IMR-90 (cell line): Measurements from ENCODE around the gene SVEP1. TPM values are rescaled to one million over a fixed set of nuclear protein-coding genes. Genes with fewer than 3 reads are reported as not detected.

Source experiments
- ATAC-seq: fragments of 200-7000 bp; cut with Tn5 transposase; 2 replicates; pipeline ENCODE4 v1.9.1; 2020; ENCODE audit warnings: low read depth, mild to moderate bottlenecking, moderate library complexity
- BruUV-seq: library from RNA; stranded (reverse); fragments of 400-500 nt; replicated peaks from 2 replicates; lab custom pipeline; 2021; lab: Mats Ljungman, UMichigan
- CTCF ChIA-PET: fragments of 300-600 bp; formaldehyde crosslinking; extraction: SDS; loops from one replicate; lab custom pipeline; 2021; ENCODE audit warnings: antibody characterized with exemption; lab: Yijun Ruan, JAX
- POLR2A ChIA-PET: fragments of 300-600 bp; sonication (Branson Sonifier 250); formaldehyde crosslinking; loops from one replicate; lab custom pipeline; 2022; ENCODE audit warnings: antibody characterized with exemption; ENCODE audit not compliant: unreplicated experiment; lab: Charles Lee
- DNase-seq: peaks from one replicate; pipeline ENCODE4 v3.0.0; 2013
- H2AFZ ChIP-seq: replicated peaks from 2 replicates; pipeline ENCODE3; 2013; ENCODE audit warnings: low read length, mild to moderate bottlenecking; ENCODE audit not compliant: poor library complexity
- H2AK5ac ChIP-seq: 2 replicates; pipeline ENCODE4 v1.6.1; 2013; ENCODE audit warnings: low read depth, low read length, inconsistent platforms
- H2AK9ac ChIP-seq: replicated peaks from 2 replicates; pipeline ENCODE3; 2013; ENCODE audit warnings: mild to moderate bottlenecking, low read depth, low read length, moderate library complexity; ENCODE audit not compliant: poor library complexity
- H2BK120ac ChIP-seq: 2 replicates; pipeline ENCODE4 v1.6.1; 2013; ENCODE audit warnings: low read depth, low read length, inconsistent platforms
- H2BK15ac ChIP-seq: 3 replicates; pipeline ENCODE4 v1.6.1; 2013; ENCODE audit warnings: low read depth, low read length, inconsistent platforms
- H2BK20ac ChIP-seq: 2 replicates; pipeline ENCODE4 v1.6.1; 2013; ENCODE audit warnings: low read depth, mild to moderate bottlenecking, inconsistent platforms, low read length, moderate library complexity
- H2BK5ac ChIP-seq: 2 replicates; pipeline ENCODE4 v1.6.1; 2013; ENCODE audit warnings: mild to moderate bottlenecking, low read depth, low read length, inconsistent platforms; ENCODE audit not compliant: poor library complexity, severe bottlenecking
- H3K14ac ChIP-seq: replicated peaks from 2 replicates; pipeline ENCODE4 v1.6.1; 2013; ENCODE audit warnings: low read depth, low read length, inconsistent platforms
- H3K18ac ChIP-seq: 2 replicates; pipeline ENCODE4 v1.6.1; 2013; ENCODE audit warnings: low read depth, low read length, control low read depth
- H3K23ac ChIP-seq: 2 replicates; pipeline ENCODE4 v1.6.1; 2013; ENCODE audit warnings: low read depth, low read length, inconsistent platforms
- H3K27ac ChIP-seq: 2 replicates; pipeline ENCODE4 v1.5.1; 2013; ENCODE audit warnings: mild to moderate bottlenecking, control low read depth, low read length; ENCODE audit not compliant: insufficient read depth
- H3K27me3 ChIP-seq: 2 replicates; pipeline ENCODE4 v1.6.1; 2013; ENCODE audit warnings: low read length; ENCODE audit not compliant: control insufficient read depth, insufficient read depth
- H3K36me3 ChIP-seq: 2 replicates; pipeline ENCODE4 v1.6.1; 2013; ENCODE audit warnings: low read length, mixed read lengths; ENCODE audit not compliant: control insufficient read depth, insufficient read depth
- H3K4ac ChIP-seq: 2 replicates; pipeline ENCODE4 v1.6.1; 2013; ENCODE audit warnings: low read depth, low read length, inconsistent platforms
- H3K4me1 ChIP-seq: 2 replicates; pipeline ENCODE4 v1.6.1; 2013; ENCODE audit warnings: low read length, mixed read lengths; ENCODE audit not compliant: control insufficient read depth, insufficient read depth
- H3K4me2 ChIP-seq: 2 replicates; pipeline ENCODE4 v1.6.1; 2013; ENCODE audit warnings: low read depth, mild to moderate bottlenecking, control low read depth, low read length, moderate library complexity
- H3K4me3 ChIP-seq: 2 replicates; pipeline ENCODE4 v1.5.1; 2013; ENCODE audit warnings: low read depth, mild to moderate bottlenecking, control low read depth, low read length, moderate library complexity; ENCODE audit not compliant: insufficient read depth
- H3K56ac ChIP-seq: 2 replicates; pipeline ENCODE4 v1.6.1; 2013; ENCODE audit warnings: low read length, inconsistent platforms; ENCODE audit not compliant: insufficient read depth; ENCODE audit errors: extremely low read depth
- H3K79me1 ChIP-seq, 2 experiments: 2 replicates each; pipeline ENCODE4 v1.6.1; 2013; ENCODE audit warnings: low read length in 2 of 2, inconsistent platforms in 1 of 2, low read depth in 1 of 2
- H3K9ac ChIP-seq: 2 replicates; pipeline ENCODE4 v1.6.1; 2013; ENCODE audit warnings: low read depth, low read length, control low read depth
- H3K9me1 ChIP-seq: 2 replicates; pipeline ENCODE4 v1.6.1; 2013; ENCODE audit warnings: low read length, inconsistent platforms; ENCODE audit not compliant: insufficient read depth
- H3K9me3 ChIP-seq: 2 replicates; pipeline ENCODE4 v1.6.1; 2013; ENCODE audit warnings: low read length; ENCODE audit not compliant: control insufficient read depth, insufficient read depth
- H4K20me1 ChIP-seq: 2 replicates; pipeline ENCODE4 v1.6.1; 2013; ENCODE audit warnings: low read length, inconsistent platforms; ENCODE audit not compliant: insufficient read depth
- H4K5ac ChIP-seq: 2 replicates; pipeline ENCODE4 v1.6.1; 2013; ENCODE audit warnings: mild to moderate bottlenecking, low read depth, low read length, control low read depth
- H4K8ac ChIP-seq, 2 experiments: 2 replicates each; pipeline ENCODE4 v1.6.1; 2013; ENCODE audit warnings: low read depth in 2 of 2, low read length in 2 of 2, control low read depth in 1 of 2, inconsistent platforms in 1 of 2
- H4K91ac ChIP-seq: 2 replicates; pipeline ENCODE4 v1.6.1; 2013; ENCODE audit warnings: low read depth, low read length, inconsistent platforms; ENCODE audit not compliant: insufficient read depth
- BHLHE40 ChIP-seq: fragments of 150-350 bp; IDR thresholded peaks from 2 replicates; pipeline ENCODE4 v1.6.1; 2016; ENCODE audit warnings: mild to moderate bottlenecking, low read depth, low read length
- CEBPB ChIP-seq: IDR thresholded peaks from 2 replicates; pipeline ENCODE4 v1.6.1; 2012; ENCODE audit warnings: low read depth, low read length, improper control_type of control experiment
- CTCF ChIP-seq: conservative IDR thresholded peaks from 2 replicates; pipeline ENCODE4 v1.5.1; 2012; ENCODE audit warnings: mild to moderate bottlenecking, low read depth, low read length, improper control_type of control experiment
- ELK1 ChIP-seq: fragments of 150-350 bp; IDR thresholded peaks from 2 replicates; pipeline ENCODE4 v1.6.1; 2016; ENCODE audit warnings: low read depth, mild to moderate bottlenecking, low read length, moderate library complexity, borderline replicate concordance
- FOS ChIP-seq: fragments of 150-350 bp; IDR thresholded peaks from 2 replicates; pipeline ENCODE4 v1.6.1; 2016; ENCODE audit warnings: low read depth, low read length
- MAFK ChIP-seq: IDR thresholded peaks from 2 replicates; pipeline ENCODE4 v1.6.1; 2012; ENCODE audit warnings: low read depth, low read length, improper control_type of control experiment
- NFE2L2 ChIP-seq: fragments of 150-350 bp; IDR thresholded peaks from 2 replicates; pipeline ENCODE4 v1.6.1; 2016; ENCODE audit warnings: low read depth, mild to moderate bottlenecking, low read length
- POLR2A ChIP-seq: IDR thresholded peaks from 2 replicates; pipeline ENCODE4 v1.6.1; 2012; ENCODE audit warnings: mild to moderate bottlenecking, low read depth, low read length
- RFX5 ChIP-seq: IDR thresholded peaks from 2 replicates; pipeline ENCODE4 v1.8.0; 2012; ENCODE audit warnings: low read depth, mild to moderate bottlenecking, low read length, moderate library complexity
- USF2 ChIP-seq: fragments of 150-350 bp; IDR thresholded peaks from 2 replicates; pipeline ENCODE4 v1.6.1; 2017; ENCODE audit warnings: mild to moderate bottlenecking, antibody characterized with exemption, low read length, low read depth
- WGBS, 2 experiments: methylation state at CpG; one replicate each; pipeline versions ENCODE4 v1.1.5 to v1.1.7; 2013; ENCODE audit warnings: missing lambda C conversion rate in 2 of 2; ENCODE audit not compliant: insufficient read length in 1 of 2; ENCODE audit errors: extremely low coverage in 2 of 2; 5-methylcytosine and 5-hydroxymethylcytosine counted together
- dilution Hi-C: fragments of 300-500 bp; cut with HindIII; formaldehyde crosslinking; loops from one replicate; pipeline ENCODE4 v1.14.3; 2018; ENCODE audit warnings: low sequenced_read_pairs; ENCODE audit not compliant: unreplicated experiment
- in situ Hi-C: fragments of 300-500 bp; cut with MboI; formaldehyde crosslinking; loops from 3 replicates; pipeline ENCODE4 v1.14.3; 2019; ENCODE audit warnings: low sequenced_read_pairs, inconsistent platforms, mixed read lengths
- intact Hi-C: fragments of 100-400 bp; cut with micrococcal nuclease; formaldehyde crosslinking; loops from 2 replicates; pipeline ENCODE4 v1.10.0; 2022
- polyA plus RNA-seq, 3 experiments: library from polyadenylated mRNA; depleted of rRNA; stranded (reverse); fragments of >200 nt; gene quantifications; 2 replicates each; pipeline ENCODE4 v1.2.3, GENCODE V29; 2012; ENCODE audit warnings: low replicate concordance in 1 of 3
- total RNA-seq: library from RNA; depleted of rRNA; stranded (reverse); fragments of >200 nt; gene quantifications from 2 replicates; pipeline ENCODE4 v1.2.3, GENCODE V29; 2012

SVEP1 gene
- total and polyA plus RNA-seq, 2 of the 4 experiments (the other 2 are of a cell fraction): 4.8 to 16.7 TPM

GRCh38 chr9:110538647-110539041 lies 40.9 kb downstream of the SVEP1 start:
- Histone ChIP-seq H3K27me3 (no peaks in the 10 kb centered on the region), H3K56ac (no peak overlapping the region; the same call in 1 of the 2 replicates), H2BK15ac (no peak overlapping the region), H4K20me1 (no peaks in the 10 kb centered on the region), H4K8ac (peak overlapping the region in 1 of 2 experiments; percentile 41; a peak in 1 of 4 replicates), H3K9ac (no peak overlapping the region; the same call in 1 of the 2 replicates), H3K14ac (no peak overlapping the region), H4K5ac (peak overlapping the region; percentile 3; the same call in 1 of the 2 replicates), H4K91ac (no peak overlapping the region), H3K27ac (peak overlapping the region; percentile 23; the same call in 1 of the 2 replicates), H3K23ac (no peak overlapping the region), H3K79me1 (no peaks in the 10 kb centered on the region), H3K9me1 (no peaks in the 10 kb centered on the region), H3K4me2 (peak overlapping the region; percentile 18; the same call in 1 of the 2 replicates), H3K4me3 (no peak overlapping the region), H3K18ac (peak overlapping the region; percentile 95; the same call in 1 of the 2 replicates), H2AFZ (no peak overlapping the region), H2BK120ac (0 out of 2 replicates have a peak overlapping the region, but pooled peaks have one; percentile 38), H3K36me3 (peaks cover 3% of the 10 kb centered on the region; the same call in 1 of the 2 replicates), H3K4ac (peak overlapping the region; percentile 17; the same call in 1 of the 2 replicates), H2BK5ac (peak overlapping the region; percentile 44), H2AK5ac (no peak overlapping the region), H2AK9ac (no peak overlapping the region), H3K4me1 (peaks cover 8% of the 10 kb centered on the region), H2BK20ac (peak overlapping the region; percentile 43; the same call in 1 of the 2 replicates), H3K9me3 (no peaks in the 10 kb centered on the region)
- ChIA-PET CTCF (interaction anchor here (1.0 kb wide), 1 partner anchor 9 kb away, joined by 3 read pairs; no protein-coding TSS in a partner anchor), POLR2A (no interaction called here)
- intact Hi-C loops (loop anchor here (2.0 to 5.0 kb wide), 3 partner anchors 16 to 84 kb away; partner anchors contain the start of gene SVEP1), dilution Hi-C loops (no loop called here), in situ Hi-C loops (no loop called here)
- no CpG with 5 or more reads among the region's 2 CpGs for WGBS, 2 experiments
- peak; percentile 5 for DNase-seq
- BruUV-seq: no TSS peak
- no peak for TF ChIP-seq RFX5
- no peak for TF ChIP-seq CEBPB
- TF ChIP-seq USF2: no peak
- TF ChIP-seq FOS: no peak
- no peak for TF ChIP-seq POLR2A
- no peak for TF ChIP-seq CTCF
- no peak for TF ChIP-seq BHLHE40
- no peak for TF ChIP-seq MAFK
- no peak for TF ChIP-seq NFE2L2
- no peak for TF ChIP-seq ELK1
- peak; percentile 13 for ATAC-seq
